Measurements from ENCODE around the gene ST8SIA5. TPM values are rescaled to one million over a fixed set of nuclear protein-coding genes. Genes with fewer than 3 reads are reported as not detected.

ST8SIA5 gene
- total RNA-seq, 1 donor from 2014 or later, result 0.79 TPM

DNA sequence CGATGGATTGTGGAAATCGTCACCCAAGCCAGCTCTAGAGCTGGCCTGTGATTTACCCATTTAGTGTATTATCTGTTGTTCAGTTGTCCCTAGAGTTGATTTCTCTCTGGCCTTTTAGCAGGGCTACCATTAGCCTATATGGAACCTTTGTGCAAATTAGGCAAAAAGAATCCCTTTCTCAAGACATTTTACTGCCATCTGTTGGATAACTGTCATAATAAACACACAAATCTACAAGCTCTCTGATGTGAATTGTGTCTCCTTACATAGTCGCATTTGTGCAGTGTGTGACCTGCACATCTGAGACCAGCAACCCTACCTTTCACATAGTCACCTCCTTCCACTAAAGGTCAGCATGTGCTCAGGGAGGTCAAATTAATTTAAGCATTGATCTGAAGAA lies 133.9 kb downstream of the ST8SIA5 start:
- peaks cover 3% of the 10 kb centered on the region for H3K4me1 Mint-ChIP-seq
- no peaks in the 10 kb centered on the region for H3K36me3 Mint-ChIP-seq (ENCODE audit: low read depth)
- DNase-seq (ENCODE audit: low read depth, low spot score), result no peak
- H3K27ac Mint-ChIP-seq (ENCODE audit: unreplicated experiment), result no peak overlapping the region
- no peaks in the 10 kb centered on the region for H3K9me3 Mint-ChIP-seq
- TF ChIP-seq, protein P1, sequence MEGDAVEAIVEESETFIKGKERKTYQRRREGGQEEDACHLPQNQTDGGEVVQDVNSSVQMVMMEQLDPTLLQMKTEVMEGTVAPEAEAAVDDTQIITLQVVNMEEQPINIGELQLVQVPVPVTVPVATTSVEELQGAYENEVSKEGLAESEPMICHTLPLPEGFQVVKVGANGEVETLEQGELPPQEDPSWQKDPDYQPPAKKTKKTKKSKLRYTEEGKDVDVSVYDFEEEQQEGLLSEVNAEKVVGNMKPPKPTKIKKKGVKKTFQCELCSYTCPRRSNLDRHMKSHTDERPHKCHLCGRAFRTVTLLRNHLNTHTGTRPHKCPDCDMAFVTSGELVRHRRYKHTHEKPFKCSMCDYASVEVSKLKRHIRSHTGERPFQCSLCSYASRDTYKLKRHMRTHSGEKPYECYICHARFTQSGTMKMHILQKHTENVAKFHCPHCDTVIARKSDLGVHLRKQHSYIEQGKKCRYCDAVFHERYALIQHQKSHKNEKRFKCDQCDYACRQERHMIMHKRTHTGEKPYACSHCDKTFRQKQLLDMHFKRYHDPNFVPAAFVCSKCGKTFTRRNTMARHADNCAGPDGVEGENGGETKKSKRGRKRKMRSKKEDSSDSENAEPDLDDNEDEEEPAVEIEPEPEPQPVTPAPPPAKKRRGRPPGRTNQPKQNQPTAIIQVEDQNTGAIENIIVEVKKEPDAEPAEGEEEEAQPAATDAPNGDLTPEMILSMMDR (conservative IDR thresholded peaks at IDR 0.05), result peak; percentile 49
- peaks cover 22% of the 10 kb centered on the region for H3K27me3 Mint-ChIP-seq (ENCODE audit: low read depth)
- no peak overlapping the region for H3K4me3 Mint-ChIP-seq

GRCh38 chr18:46622451-46622850 lies 134.4 kb downstream of the ST8SIA5 start:
- Mint-ChIP-seq H3K9me3 (no peaks in the 10 kb centered on the region), H3K27me3 (ENCODE audit: low read depth) (peaks cover 17% of the 10 kb centered on the region), H3K4me3 (no peak overlapping the region), H3K36me3 (ENCODE audit: low read depth) (no peaks in the 10 kb centered on the region), H3K4me1 (peaks cover 3% of the 10 kb centered on the region), H3K27ac (ENCODE audit: unreplicated experiment) (no peak overlapping the region)
- no peak for DNase-seq (ENCODE audit: low read depth, low spot score)
- TF ChIP-seq, protein P1 (conservative IDR thresholded peaks at IDR 0.05), result no peak

GRCh38 chr18:46621871-46622270 lies 135.0 kb downstream of the ST8SIA5 start:
- H3K4me1 Mint-ChIP-seq, result peaks cover 3% of the 10 kb centered on the region
- no peak for DNase-seq (ENCODE audit: low read depth, low spot score)
- no peaks in the 10 kb centered on the region for H3K9me3 Mint-ChIP-seq
- H3K4me3 Mint-ChIP-seq, result no peak overlapping the region
- no peaks in the 10 kb centered on the region for H3K36me3 Mint-ChIP-seq (ENCODE audit: low read depth)
- H3K27me3 Mint-ChIP-seq (ENCODE audit: low read depth), result peaks cover 13% of the 10 kb centered on the region
- no peak overlapping the region for H3K27ac Mint-ChIP-seq (ENCODE audit: unreplicated experiment)
- TF ChIP-seq, protein P1 (conservative IDR thresholded peaks at IDR 0.05), result no peak

- no peak for DNase-seq (ENCODE audit: low read depth, low spot score)
These were observed 135.6 kb downstream of the ST8SIA5 start for GRCh38 chr18:46621111-46621766.

GRCh38 chr18:46619559-46619958 lies 137.3 kb downstream of the ST8SIA5 start:
- Mint-ChIP-seq H3K27me3 (ENCODE audit: low read depth) (peaks cover 7% of the 10 kb centered on the region), H3K4me1 (peaks cover 3% of the 10 kb centered on the region), H3K4me3 (no peak overlapping the region), H3K36me3 (ENCODE audit: low read depth) (no peaks in the 10 kb centered on the region), H3K27ac (ENCODE audit: unreplicated experiment) (no peak overlapping the region), H3K9me3 (no peaks in the 10 kb centered on the region)
- no peak for DNase-seq (ENCODE audit: low read depth, low spot score)
- TF ChIP-seq, protein P1 (conservative IDR thresholded peaks at IDR 0.05), result no peak

More at GRCh38 chr18:46621111-46621766, 135.6 kb downstream of the ST8SIA5 start:
- H3K9me3 Mint-ChIP-seq, result no peaks in the 10 kb centered on the region
- no peak overlapping the region for H3K4me3 Mint-ChIP-seq
- peaks cover 10% of the 10 kb centered on the region for H3K27me3 Mint-ChIP-seq (ENCODE audit: low read depth)
- no peak overlapping the region for H3K27ac Mint-ChIP-seq (ENCODE audit: unreplicated experiment)
- peaks cover 3% of the 10 kb centered on the region for H3K4me1 Mint-ChIP-seq
- TF ChIP-seq, protein P1 (conservative IDR thresholded peaks at IDR 0.05), result no peak
- H3K36me3 Mint-ChIP-seq (ENCODE audit: low read depth), result no peaks in the 10 kb centered on the region

Other genes with a start within 250 kb of the ST8SIA5 start
- not detected in 2 replicates for gene LOXHD1, start 99.8 kb downstream of the ST8SIA5 start, total RNA-seq
- 38.2 and 42.2 TPM in 2 replicates for gene PIAS2, start 160.5 kb upstream of the ST8SIA5 start, total RNA-seq
- gene KATNAL2, start 160.5 kb upstream of the ST8SIA5 start, total RNA-seq, result 7.7 and 8.7 TPM in 2 replicates

Measured in neural crest cell (in vitro differentiated cells).